K562 (cell line): ENCODE data around the gene AGRN.

Source experiments
- BRCA1 ChIP-seq, 2 experiments: fragments of 450-650 bp in 1 of 2; sonication (generic) in 1 of 2; formaldehyde crosslinking in 1 of 2; IDR thresholded peaks; 2 replicates each; pipeline versions ENCODE4 v1.5.0 to v1.6.1; 2017 to 2020; ENCODE audit warnings: mild to moderate bottlenecking in 1 of 2, missing genetic modification reagents in 1 of 2
- EP300 ChIP-seq: IDR thresholded peaks from 2 replicates; pipeline ENCODE4 v1.6.1; 2012; ENCODE audit warnings: low read length, improper control_type of control experiment
- EZH2 ChIP-seq: IDR thresholded peaks from 2 replicates; pipeline ENCODE4 v1.6.1; 2012; ENCODE audit warnings: low read depth, mild to moderate bottlenecking, inconsistent platforms, low read length, borderline replicate concordance
- HDAC2 ChIP-seq: fragments of 450-650 bp; IDR thresholded peaks from 2 replicates; pipeline ENCODE4 v1.6.1; 2016; ENCODE audit warnings: mild to moderate bottlenecking
- MAFK ChIP-seq: IDR thresholded peaks from 2 replicates; pipeline ENCODE4 v1.6.1; 2011; ENCODE audit warnings: low read length, improper control_type of control experiment
- MYNN ChIP-seq, 2 experiments: sonication (generic); formaldehyde crosslinking in 1 of 2; IDR thresholded peaks; 2 replicates each; pipeline versions ENCODE4 v1.5.0 to v1.6.1; 2016 to 2020; ENCODE audit warnings: antibody characterized with exemption in 1 of 2, missing genetic modification reagents in 1 of 2
- RAD51 ChIP-seq: fragments of 450-650 bp; IDR thresholded peaks from 2 replicates; pipeline ENCODE4 v1.7.1; 2016; ENCODE audit warnings: low read depth, mild to moderate bottlenecking, borderline replicate concordance
- RBM17 ChIP-seq: fragments of 200-400 bp; formaldehyde crosslinking; IDR thresholded peaks from 2 replicates; pipeline ENCODE4 v1.6.1; 2017; ENCODE audit warnings: low read depth, mild to moderate bottlenecking, low read length, borderline replicate concordance
- TAF1 ChIP-seq: IDR thresholded peaks from 2 replicates; pipeline ENCODE4 v1.6.1; 2011; ENCODE audit warnings: mild to moderate bottlenecking, low read length, moderate library complexity; ENCODE audit not compliant: insufficient read depth, control insufficient read depth, severe bottlenecking; ENCODE audit errors: extremely low read depth
- TF ChIP-seq, protein P1 (sequence below), 3 experiments: IDR thresholded peaks in 2 of 3; conservative IDR thresholded peaks in 1 of 3; 2 replicates each; pipeline ENCODE4 v1.5.1; 2011 to 2012; ENCODE audit warnings: low read length in 3 of 3, mild to moderate bottlenecking in 3 of 3, control low read depth in 2 of 3, improper control_type of control experiment in 1 of 3, inconsistent platforms in 1 of 3, low read depth in 1 of 3, mixed read lengths in 1 of 3, moderate library complexity in 1 of 3; ENCODE audit not compliant: insufficient read depth in 2 of 3
- TF ChIP-seq, protein P2 (sequence below): sonication (generic); formaldehyde crosslinking; IDR thresholded peaks from 2 replicates; pipeline ENCODE4 v1.5.0; 2020; ENCODE audit warnings: missing genetic modification reagents
- TF ChIP-seq, protein P3 (sequence below): fragments of 250-450 bp; sonication (Bioruptor Pico); IDR thresholded peaks from 2 replicates; pipeline ENCODE4 v1.5.0; 2020; ENCODE audit warnings: mild to moderate bottlenecking
- TF ChIP-seq, protein P4 (sequence below), 2 experiments: fragments of 450-650 bp; formaldehyde crosslinking in 1 of 2; IDR thresholded peaks; 2 replicates each; pipeline versions ENCODE4 v1.4.0 to v1.6.1; 2014 to 2020; ENCODE audit warnings: mild to moderate bottlenecking in 2 of 2, borderline replicate concordance in 1 of 2, low read depth in 1 of 2

DNA sequence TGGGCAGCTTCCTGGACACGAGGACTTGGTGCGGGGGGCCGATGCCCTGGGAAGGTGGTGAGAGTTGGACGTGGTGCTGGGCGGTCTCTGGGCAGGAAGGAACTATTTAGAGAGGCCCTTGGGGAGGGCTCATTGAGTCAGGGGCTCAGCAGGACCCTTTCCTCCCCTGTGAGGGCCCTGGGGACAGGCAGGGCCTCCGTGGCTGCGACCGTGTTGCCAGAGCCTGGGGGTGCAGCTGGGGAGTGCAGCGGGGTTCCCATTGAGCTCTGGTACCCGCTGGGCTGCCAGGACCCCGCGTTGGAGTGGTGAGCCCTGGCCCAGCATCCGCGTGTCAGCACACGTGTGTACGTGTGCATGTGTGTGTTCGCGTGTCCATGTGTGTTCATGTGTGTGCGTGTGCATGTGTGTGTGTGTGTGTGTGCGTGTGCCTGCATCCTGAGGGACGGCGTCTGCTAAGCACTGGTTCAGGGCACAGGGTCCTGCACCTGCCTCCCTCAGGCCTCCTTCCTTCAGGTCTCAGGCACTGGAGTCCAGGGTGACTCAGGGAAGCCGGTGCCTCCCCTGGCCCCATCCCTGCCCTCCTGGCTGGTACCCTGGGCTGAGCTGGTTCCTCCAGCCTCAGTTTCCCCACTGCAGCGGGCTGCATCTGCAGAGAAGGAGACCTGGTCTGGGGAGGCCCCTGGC lies 43.5 kb downstream of the AGRN start:
- TF ChIP-seq, protein P1, sequence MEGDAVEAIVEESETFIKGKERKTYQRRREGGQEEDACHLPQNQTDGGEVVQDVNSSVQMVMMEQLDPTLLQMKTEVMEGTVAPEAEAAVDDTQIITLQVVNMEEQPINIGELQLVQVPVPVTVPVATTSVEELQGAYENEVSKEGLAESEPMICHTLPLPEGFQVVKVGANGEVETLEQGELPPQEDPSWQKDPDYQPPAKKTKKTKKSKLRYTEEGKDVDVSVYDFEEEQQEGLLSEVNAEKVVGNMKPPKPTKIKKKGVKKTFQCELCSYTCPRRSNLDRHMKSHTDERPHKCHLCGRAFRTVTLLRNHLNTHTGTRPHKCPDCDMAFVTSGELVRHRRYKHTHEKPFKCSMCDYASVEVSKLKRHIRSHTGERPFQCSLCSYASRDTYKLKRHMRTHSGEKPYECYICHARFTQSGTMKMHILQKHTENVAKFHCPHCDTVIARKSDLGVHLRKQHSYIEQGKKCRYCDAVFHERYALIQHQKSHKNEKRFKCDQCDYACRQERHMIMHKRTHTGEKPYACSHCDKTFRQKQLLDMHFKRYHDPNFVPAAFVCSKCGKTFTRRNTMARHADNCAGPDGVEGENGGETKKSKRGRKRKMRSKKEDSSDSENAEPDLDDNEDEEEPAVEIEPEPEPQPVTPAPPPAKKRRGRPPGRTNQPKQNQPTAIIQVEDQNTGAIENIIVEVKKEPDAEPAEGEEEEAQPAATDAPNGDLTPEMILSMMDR (IDR thresholded peaks at IDR 0.05 in 2 of 3, conservative IDR thresholded peaks at IDR 0.05 in 1 of 3; ENCODE audit: insufficient read depth in 2 of 3, low read depth in 1 of 3, low read length in 3 of 3), result no peak
- TF ChIP-seq HDAC2, result no peak
- no peak for TF ChIP-seq MYNN (IDR thresholded peaks at IDR 0.05)
- TF ChIP-seq MYNN (CRISPR knock-in tag; IDR thresholded peaks at IDR 0.05), result no peak
- no peak for TF ChIP-seq EZH2
- TF ChIP-seq BRCA1 (IDR thresholded peaks at IDR 0.05), result no peak
- TF ChIP-seq BRCA1 (CRISPR knock-in tag; IDR thresholded peaks at IDR 0.05), result no peak
- no peak for TF ChIP-seq RAD51
- no peak for TF ChIP-seq TAF1
- TF ChIP-seq, protein P2, sequence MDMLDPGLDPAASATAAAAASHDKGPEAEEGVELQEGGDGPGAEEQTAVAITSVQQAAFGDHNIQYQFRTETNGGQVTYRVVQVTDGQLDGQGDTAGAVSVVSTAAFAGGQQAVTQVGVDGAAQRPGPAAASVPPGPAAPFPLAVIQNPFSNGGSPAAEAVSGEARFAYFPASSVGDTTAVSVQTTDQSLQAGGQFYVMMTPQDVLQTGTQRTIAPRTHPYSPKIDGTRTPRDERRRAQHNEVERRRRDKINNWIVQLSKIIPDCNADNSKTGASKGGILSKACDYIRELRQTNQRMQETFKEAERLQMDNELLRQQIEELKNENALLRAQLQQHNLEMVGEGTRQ (CRISPR knock-in tag), result no peak
- no peak for TF ChIP-seq RBM17
- TF ChIP-seq, protein P3, sequence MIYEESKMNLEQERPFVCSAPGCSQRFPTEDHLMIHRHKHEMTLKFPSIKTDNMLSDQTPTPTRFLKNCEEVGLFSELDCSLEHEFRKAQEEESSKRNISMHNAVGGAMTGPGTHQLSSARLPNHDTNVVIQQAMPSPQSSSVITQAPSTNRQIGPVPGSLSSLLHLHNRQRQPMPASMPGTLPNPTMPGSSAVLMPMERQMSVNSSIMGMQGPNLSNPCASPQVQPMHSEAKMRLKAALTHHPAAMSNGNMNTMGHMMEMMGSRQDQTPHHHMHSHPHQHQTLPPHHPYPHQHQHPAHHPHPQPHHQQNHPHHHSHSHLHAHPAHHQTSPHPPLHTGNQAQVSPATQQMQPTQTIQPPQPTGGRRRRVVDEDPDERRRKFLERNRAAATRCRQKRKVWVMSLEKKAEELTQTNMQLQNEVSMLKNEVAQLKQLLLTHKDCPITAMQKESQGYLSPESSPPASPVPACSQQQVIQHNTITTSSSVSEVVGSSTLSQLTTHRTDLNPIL (CRISPR knock-in tag), result no peak
- TF ChIP-seq EP300, result no peak
- TF ChIP-seq, protein P4, sequence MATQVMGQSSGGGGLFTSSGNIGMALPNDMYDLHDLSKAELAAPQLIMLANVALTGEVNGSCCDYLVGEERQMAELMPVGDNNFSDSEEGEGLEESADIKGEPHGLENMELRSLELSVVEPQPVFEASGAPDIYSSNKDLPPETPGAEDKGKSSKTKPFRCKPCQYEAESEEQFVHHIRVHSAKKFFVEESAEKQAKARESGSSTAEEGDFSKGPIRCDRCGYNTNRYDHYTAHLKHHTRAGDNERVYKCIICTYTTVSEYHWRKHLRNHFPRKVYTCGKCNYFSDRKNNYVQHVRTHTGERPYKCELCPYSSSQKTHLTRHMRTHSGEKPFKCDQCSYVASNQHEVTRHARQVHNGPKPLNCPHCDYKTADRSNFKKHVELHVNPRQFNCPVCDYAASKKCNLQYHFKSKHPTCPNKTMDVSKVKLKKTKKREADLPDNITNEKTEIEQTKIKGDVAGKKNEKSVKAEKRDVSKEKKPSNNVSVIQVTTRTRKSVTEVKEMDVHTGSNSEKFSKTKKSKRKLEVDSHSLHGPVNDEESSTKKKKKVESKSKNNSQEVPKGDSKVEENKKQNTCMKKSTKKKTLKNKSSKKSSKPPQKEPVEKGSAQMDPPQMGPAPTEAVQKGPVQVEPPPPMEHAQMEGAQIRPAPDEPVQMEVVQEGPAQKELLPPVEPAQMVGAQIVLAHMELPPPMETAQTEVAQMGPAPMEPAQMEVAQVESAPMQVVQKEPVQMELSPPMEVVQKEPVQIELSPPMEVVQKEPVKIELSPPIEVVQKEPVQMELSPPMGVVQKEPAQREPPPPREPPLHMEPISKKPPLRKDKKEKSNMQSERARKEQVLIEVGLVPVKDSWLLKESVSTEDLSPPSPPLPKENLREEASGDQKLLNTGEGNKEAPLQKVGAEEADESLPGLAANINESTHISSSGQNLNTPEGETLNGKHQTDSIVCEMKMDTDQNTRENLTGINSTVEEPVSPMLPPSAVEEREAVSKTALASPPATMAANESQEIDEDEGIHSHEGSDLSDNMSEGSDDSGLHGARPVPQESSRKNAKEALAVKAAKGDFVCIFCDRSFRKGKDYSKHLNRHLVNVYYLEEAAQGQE (IDR thresholded peaks at IDR 0.05; ENCODE audit: borderline replicate concordance), result no peak
- TF ChIP-seq, protein P4 (CRISPR knock-in tag; IDR thresholded peaks at IDR 0.05; ENCODE audit: low read depth), result no peak
- no peak for TF ChIP-seq MAFK
